D721Med (cell line): Measurements from ENCODE around the gene UGT8.
"Not testable (repeated sequence)": the region's sequence is repeated elsewhere in the genome, so short reads cannot be mapped to it uniquely, and the experiment has no call there.

Experiments
- DNase-seq: peaks from one replicate; pipeline ENCODE4 v3.0.0; 2011; ENCODE audit warnings: low spot score; ENCODE audit not compliant: insufficient read length
- FAIRE-seq: peaks from 2 replicates; lab custom pipeline; 2011; peaks lifted over from hg19 to GRCh38; lab: Jason Lieb, UNC
- TF ChIP-seq, protein P1 (sequence below): IDR thresholded peaks from 2 replicates; pipeline ENCODE4 v1.5.1; 2012; ENCODE audit warnings: mild to moderate bottlenecking, control low read depth; ENCODE audit not compliant: insufficient read depth; ENCODE audit errors: missing control alignments

Gene UGT8

DNA sequence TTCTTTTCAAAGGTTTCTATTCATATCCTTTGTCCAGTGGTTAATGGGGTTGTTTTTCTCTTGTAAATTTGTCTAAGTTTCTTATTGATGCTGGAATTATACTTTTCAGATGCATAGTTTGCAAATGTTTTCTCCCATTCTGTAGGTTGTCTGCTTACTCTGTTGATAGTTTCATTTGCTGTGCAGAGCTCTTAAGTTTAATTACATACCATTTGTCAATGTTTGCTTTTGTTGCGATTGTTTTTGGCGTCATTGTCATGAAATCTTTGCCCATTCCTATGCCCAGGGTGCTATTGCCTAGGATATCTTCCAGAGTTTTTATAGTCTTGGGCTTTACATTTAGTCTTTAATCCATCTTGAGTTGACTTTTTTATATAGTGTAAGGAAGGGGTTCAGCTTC lies 21.2 kb upstream of the UGT8 start:
- no peak for DNase-seq
- FAIRE-seq = no peak
- TF ChIP-seq, protein P1, sequence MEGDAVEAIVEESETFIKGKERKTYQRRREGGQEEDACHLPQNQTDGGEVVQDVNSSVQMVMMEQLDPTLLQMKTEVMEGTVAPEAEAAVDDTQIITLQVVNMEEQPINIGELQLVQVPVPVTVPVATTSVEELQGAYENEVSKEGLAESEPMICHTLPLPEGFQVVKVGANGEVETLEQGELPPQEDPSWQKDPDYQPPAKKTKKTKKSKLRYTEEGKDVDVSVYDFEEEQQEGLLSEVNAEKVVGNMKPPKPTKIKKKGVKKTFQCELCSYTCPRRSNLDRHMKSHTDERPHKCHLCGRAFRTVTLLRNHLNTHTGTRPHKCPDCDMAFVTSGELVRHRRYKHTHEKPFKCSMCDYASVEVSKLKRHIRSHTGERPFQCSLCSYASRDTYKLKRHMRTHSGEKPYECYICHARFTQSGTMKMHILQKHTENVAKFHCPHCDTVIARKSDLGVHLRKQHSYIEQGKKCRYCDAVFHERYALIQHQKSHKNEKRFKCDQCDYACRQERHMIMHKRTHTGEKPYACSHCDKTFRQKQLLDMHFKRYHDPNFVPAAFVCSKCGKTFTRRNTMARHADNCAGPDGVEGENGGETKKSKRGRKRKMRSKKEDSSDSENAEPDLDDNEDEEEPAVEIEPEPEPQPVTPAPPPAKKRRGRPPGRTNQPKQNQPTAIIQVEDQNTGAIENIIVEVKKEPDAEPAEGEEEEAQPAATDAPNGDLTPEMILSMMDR = no peak

DNA sequence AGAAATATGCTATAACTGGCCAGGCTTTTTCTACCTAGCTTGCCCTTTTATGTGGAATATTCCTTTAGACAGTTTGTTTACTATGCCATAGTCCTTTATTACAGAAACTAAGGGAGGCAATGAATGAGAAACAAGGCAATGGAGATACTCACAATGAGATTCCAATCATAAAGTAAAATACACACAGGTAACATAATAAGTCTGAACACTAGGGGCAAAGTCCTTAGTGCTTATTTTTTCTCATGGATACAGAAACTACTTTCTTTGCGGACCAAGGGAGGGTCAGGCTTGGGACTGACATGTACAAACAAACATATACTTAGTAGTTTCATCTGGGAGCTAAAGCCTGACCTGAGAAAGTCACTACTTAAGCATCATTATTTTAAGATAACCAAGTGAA lies 16.0 kb upstream of the UGT8 start:
- FAIRE-seq = no peak
- no peak for DNase-seq
- TF ChIP-seq, protein P1 = no peak

DNA sequence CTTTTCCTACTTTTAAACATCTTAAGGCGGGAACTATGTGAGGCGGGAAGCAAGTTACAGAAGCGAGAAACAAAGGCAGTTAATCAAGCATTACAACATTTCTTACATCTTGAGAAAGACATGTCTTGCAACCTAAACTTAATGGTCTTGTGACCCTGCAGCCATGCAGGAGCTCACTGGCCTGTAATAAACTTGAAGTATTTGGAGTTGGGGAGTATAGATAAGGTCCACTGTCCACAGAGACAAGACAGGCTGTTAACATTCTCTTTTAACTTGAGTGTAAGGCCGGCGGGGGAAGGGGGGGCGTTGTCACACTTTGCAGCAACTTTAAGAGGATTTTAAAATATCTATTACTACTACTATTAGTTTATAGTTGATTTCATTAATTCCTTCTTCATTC lies 10.3 kb upstream of the UGT8 start:
- TF ChIP-seq, protein P1 = no peak
- FAIRE-seq (no peak), DNase-seq (no peak)

DNA sequence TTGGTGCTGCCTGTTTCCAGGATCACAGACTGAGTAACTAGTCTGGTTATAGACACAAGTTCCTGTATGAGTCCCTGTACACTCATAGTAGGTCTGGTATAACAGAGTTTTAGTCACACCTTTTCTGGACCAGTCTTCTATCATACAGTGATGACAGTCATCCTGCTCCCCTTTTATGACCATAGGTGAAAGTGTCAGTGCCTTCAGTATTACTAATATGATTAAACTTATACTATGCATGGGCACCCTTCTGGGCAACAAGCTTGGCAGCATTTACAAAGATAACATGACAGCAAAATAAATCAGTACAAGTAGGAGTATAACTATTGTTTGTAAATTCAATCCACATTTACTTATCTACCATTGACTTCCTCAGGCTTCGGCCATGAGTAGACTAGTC lies 8.2 kb upstream of the UGT8 start:
- DNase-seq, FAIRE-seq: not testable (repeated sequence)

DNA sequence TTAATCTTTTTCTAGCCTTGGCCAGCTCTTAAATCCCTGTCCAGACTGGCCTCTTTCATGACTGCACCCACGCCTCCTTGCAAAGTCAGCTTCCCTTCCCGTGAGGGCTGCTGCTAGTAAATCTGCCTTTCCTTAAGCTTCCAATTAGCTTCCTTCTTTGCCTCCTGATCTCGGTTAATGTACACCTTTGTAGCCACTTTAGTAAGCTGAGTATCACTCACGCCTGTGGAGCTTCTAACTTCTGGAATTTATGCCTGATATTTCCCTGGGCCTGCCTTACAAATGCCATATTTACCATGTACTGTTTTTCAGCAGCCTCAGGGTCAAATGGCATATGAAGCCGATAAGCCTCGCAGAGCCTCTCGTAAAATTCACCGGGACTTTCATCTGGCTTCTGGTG lies 5.1 kb upstream of the UGT8 start:
- TF ChIP-seq, protein P1 = no peak
- DNase-seq (no peak), FAIRE-seq (no peak)

DNA sequence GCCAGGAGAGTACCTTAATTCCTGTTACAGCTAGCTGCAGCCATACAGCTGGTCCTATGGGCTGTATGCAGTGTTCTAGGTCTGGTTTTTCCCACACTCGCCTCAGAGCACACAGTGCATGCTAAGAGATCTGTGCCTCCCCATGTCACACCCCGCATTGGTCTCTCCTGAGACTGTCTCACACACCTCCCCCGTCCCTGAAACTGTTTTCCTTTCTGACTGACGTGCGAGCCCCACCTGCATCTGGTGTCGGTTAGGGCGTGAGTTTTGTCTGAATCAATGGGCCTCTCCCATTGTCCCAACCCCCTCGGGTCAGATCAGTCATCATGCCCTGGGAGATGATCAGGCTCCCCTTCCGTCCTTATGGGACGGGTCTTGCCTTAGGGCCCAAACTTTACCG lies 3.4 kb upstream of the UGT8 start:
- TF ChIP-seq, protein P1 = no peak
- FAIRE-seq = no peak
- no peak for DNase-seq

DNA sequence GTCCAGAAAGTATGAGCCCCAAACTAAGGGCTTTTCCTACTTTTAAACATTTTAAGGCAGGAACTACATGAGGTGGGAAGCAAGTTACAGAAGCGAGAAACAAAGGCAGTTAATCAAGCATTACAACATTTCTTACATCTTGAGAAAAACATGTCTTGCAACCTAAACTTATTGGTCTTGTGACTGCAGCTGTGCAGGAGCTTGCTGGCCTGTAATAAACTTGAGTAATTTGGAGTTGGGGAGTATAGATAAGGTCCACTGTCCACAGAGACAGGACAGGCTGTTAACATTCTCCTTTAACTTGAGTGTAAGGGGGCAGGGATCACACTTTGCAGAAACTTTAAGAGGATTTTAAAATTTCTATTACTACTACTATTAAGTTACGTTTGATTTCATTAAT lies 2.7 kb upstream of the UGT8 start:
- TF ChIP-seq, protein P1 = no peak
- DNase-seq (no peak), FAIRE-seq (no peak)
